GM12891 (cell line): ENCODE data around the gene FLT1.

Experiments used
- DNase-seq: peaks from one replicate; pipeline ENCODE4 v3.0.0; 2011; ENCODE audit warnings: low spot score; ENCODE audit not compliant: insufficient read length
- FAIRE-seq: peaks from 2 replicates; lab custom pipeline; 2011; peaks lifted over from hg19 to GRCh38; lab: Jason Lieb, UNC
- PAX5 ChIP-seq: IDR thresholded peaks from 2 replicates; pipeline ENCODE4 v1.6.1; 2011; ENCODE audit warnings: low read length, moderate library complexity, mild to moderate bottlenecking; ENCODE audit not compliant: insufficient read depth, severe bottlenecking
- POLR2A ChIP-seq: IDR thresholded peaks from 2 replicates; pipeline ENCODE4 v1.6.1; 2011; ENCODE audit warnings: low read depth, low read length, control low read depth
- POLR2AphosphoS5 ChIP-seq: IDR thresholded peaks from 2 replicates; pipeline ENCODE4 v1.6.1; 2011; ENCODE audit warnings: low read depth, low read length, control low read depth
- POU2F2 ChIP-seq: IDR thresholded peaks from 2 replicates; pipeline ENCODE4 v1.6.1; 2011; ENCODE audit warnings: low read depth, mild to moderate bottlenecking, control low read depth, low read length, moderate library complexity
- SPI1 ChIP-seq: IDR thresholded peaks from 2 replicates; pipeline ENCODE4 v1.6.1; 2011; ENCODE audit warnings: low read depth, low read length, control low read depth
- TAF1 ChIP-seq: IDR thresholded peaks from 2 replicates; pipeline ENCODE4 v1.6.1; 2011; ENCODE audit warnings: low read depth, low read length, control low read depth

FLT1 gene

GRCh38 chr13:28316836-28317235 is 178.1 kb downstream of the FLT1 start:
- DNase-seq (no peak), FAIRE-seq (no peak)
- TF ChIP-seq POU2F2 (no peak), POLR2AphosphoS5 (no peak), PAX5 (no peak)

- TF ChIP-seq SPI1: no peak
- no peak for TF ChIP-seq POLR2AphosphoS5
- TF ChIP-seq POLR2A: no peak
- no peak for TF ChIP-seq POU2F2
- TF ChIP-seq PAX5: no peak
- no peak for TF ChIP-seq TAF1
- FAIRE-seq: no peak
- DNase-seq: no peak
Measured at GRCh38 chr13:28316129-28316528, 178.8 kb downstream of the FLT1 start.

GRCh38 chr13:28314879-28315278 is 180.0 kb downstream of the FLT1 start:
- DNase-seq (no peak), FAIRE-seq (no peak)
- no peak for TF ChIP-seq POU2F2
- TF ChIP-seq SPI1: no peak
- no peak for TF ChIP-seq PAX5
- TF ChIP-seq POLR2A: no peak
- no peak for TF ChIP-seq TAF1
- no peak for TF ChIP-seq POLR2AphosphoS5

- TF ChIP-seq POLR2AphosphoS5 (no peak), POU2F2 (no peak), PAX5 (no peak), TAF1 (no peak), SPI1 (no peak), POLR2A (no peak)
- FAIRE-seq (no peak), DNase-seq (no peak)
Measured at GRCh38 chr13:28313579-28313978, 181.3 kb downstream of the FLT1 start.

- TF ChIP-seq POU2F2: no peak
- TF ChIP-seq POLR2A: no peak
- no peak for TF ChIP-seq PAX5
- no peak for TF ChIP-seq SPI1
- no peak for TF ChIP-seq POLR2AphosphoS5
- TF ChIP-seq TAF1: no peak
- no peak for FAIRE-seq
- no peak for DNase-seq
Measured at GRCh38 chr13:28306325-28306724, 188.6 kb downstream of the FLT1 start.

GRCh38 chr13:28301839-28302238 is 193.1 kb downstream of the FLT1 start:
- no peak for DNase-seq
- peak; percentile 23 for FAIRE-seq
- TF ChIP-seq SPI1 (no peak), POU2F2 (no peak), POLR2AphosphoS5 (no peak), TAF1 (no peak), PAX5 (no peak), POLR2A (no peak)

GRCh38 chr13:28299916-28300315 is 195.0 kb downstream of the FLT1 start:
- TF ChIP-seq TAF1: no peak
- no peak for TF ChIP-seq POLR2A
- TF ChIP-seq POLR2AphosphoS5: no peak
- no peak for TF ChIP-seq PAX5
- TF ChIP-seq SPI1: no peak
- no peak for FAIRE-seq
- DNase-seq: no peak

GRCh38 chr13:28297341-28297740 is 197.6 kb downstream of the FLT1 start:
- TF ChIP-seq PAX5 (no peak), POU2F2 (no peak), TAF1 (no peak), SPI1 (no peak), POLR2A (no peak), POLR2AphosphoS5 (no peak)
- no peak for FAIRE-seq
- no peak for DNase-seq

GRCh38 chr13:28286263-28286662 is 208.7 kb downstream of the FLT1 start:
- peak; percentile 78 for FAIRE-seq
- TF ChIP-seq SPI1 (peak; percentile 52), PAX5 (no peak), POLR2A (no peak)
- DNase-seq: no peak

- no peak for DNase-seq
- TF ChIP-seq POLR2A (no peak), POU2F2 (no peak), POLR2AphosphoS5 (no peak), PAX5 (no peak), TAF1 (no peak), SPI1 (no peak)
- FAIRE-seq: peak; percentile 40
Measured at GRCh38 chr13:28283600-28283999, 211.3 kb downstream of the FLT1 start.
